ENCODE results near the gene LRRIQ1.
"Not testable (repeated sequence)": the region's sequence is repeated elsewhere in the genome, so short reads cannot be mapped to it uniquely, and the experiment has no call there.

Gene LRRIQ1

DNA sequence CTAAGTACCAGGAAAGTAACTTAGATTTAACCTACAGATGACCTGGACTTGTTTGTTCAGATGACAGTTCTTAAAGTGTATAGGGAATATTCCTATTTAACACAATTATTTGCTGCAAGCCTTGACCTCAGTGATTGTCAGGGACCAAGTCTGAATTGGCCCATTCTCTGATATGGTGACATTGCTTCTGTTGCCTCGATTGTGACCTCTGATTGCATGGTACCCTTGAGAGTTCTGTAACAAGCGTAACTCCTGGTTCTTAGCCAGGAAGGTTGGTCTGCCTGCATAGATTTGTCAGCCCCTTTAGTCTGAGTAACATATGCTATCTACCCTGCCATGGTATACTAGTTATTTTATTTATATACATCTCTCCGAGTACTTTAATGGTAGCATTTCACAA lies 150.1 kb downstream of the LRRIQ1 start:
- no peak for DNase-seq (ENCODE audit: low read depth in 2 of 2)

DNA sequence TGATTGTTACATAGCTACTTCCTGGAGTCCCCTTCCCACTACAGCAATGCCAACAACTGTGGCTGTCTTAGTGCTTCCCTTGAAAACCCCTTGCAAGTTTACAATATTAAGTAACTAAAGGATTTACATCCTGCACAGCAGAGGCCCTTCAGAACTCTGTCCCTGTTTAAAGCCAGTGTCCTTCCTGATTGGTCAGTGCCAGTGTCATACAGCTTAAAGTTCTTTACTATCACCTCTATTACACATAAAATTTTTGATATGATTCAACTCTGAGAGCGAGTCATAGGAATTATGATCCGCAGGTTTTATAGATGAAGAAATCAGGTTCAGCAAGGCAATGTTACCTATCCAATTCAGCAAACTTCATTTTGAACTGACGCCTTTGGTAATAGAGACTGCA lies 152.5 kb downstream of the LRRIQ1 start:
- no peak for DNase-seq (ENCODE audit: low read depth in 2 of 2)

GRCh38 chr12:85190728-85191127 lies 154.6 kb downstream of the LRRIQ1 start:
- no peak for DNase-seq (ENCODE audit: low read depth in 2 of 2)

- DNase-seq (ENCODE audit: low read depth in 2 of 2): not testable (repeated sequence)
Observed at GRCh38 chr12:85203809-85204208, 167.7 kb downstream of the LRRIQ1 start.

DNA sequence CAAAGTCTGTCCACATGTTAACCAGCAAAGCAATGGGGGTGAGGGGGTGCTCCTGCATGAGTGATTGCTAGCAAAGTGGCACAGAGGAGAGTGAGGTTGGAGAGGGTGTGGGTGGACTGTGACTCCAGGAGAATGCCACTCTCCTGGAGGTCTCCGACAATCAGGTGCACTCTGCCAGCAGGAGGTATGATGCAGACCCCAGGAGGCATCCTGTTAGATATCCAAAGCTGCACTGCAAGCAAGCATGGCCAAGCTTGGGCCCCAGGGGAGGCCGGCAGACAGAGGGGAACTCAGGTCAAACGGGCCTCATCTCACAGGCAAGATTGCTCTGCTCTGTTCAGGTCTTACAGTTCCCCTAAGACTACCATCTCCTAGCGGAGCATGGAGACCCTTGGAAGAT lies 170.4 kb downstream of the LRRIQ1 start:
- no peak for DNase-seq (ENCODE audit: low read depth in 2 of 2)

- DNase-seq (ENCODE audit: low read depth in 2 of 2): not testable (repeated sequence)
Observed at GRCh38 chr12:85224339-85224738, 188.2 kb downstream of the LRRIQ1 start.

GRCh38 chr12:85225501-85225900 lies 189.3 kb downstream of the LRRIQ1 start:
- no peak for DNase-seq (ENCODE audit: low read depth in 2 of 2)

DNA sequence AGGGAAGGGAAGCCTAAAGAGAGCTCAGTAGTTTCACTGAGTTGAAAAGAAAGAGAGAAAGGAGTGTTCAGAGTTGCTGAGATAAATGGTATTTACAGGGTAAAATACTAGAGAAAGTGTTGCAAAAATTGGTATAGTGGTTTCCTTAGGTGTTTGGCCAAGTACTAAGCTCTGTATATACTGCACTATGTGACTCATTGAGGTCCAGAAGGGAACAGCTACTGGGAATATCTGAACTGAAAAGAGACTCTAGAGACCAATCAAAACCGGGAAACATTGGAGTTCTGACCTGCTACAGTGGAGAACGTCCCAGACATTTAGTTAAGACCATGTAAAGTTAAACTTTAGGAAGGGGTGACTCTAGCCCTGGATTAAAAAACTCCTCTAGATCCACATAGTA lies 201.2 kb downstream of the LRRIQ1 start:
- no peak for DNase-seq (ENCODE audit: low read depth in 2 of 2)

GRCh38 chr12:85244561-85244960 lies 208.4 kb downstream of the LRRIQ1 start:
- DNase-seq (ENCODE audit: low read depth in 2 of 2): no peak

DNA sequence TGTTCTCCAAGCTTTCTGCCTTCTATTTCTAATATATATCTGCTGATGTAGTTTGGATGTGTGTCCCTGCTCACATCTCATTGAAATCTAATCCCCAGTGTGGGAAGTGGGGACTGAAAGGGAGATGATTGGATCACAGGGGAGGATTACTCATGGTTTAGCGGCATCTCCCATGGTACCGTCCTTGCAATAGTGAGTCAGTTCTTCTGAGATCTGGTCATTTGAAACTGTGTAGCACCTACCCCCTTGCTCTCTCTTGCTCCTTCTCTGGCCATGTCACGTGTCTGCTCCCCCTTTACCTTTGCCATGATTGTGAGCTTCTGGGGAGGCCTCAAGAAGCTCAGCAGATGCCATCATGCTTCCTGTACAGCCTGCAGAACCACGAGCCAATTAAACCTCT lies 217.7 kb downstream of the LRRIQ1 start:
- no peak for DNase-seq (ENCODE audit: low read depth in 2 of 2)

DNA sequence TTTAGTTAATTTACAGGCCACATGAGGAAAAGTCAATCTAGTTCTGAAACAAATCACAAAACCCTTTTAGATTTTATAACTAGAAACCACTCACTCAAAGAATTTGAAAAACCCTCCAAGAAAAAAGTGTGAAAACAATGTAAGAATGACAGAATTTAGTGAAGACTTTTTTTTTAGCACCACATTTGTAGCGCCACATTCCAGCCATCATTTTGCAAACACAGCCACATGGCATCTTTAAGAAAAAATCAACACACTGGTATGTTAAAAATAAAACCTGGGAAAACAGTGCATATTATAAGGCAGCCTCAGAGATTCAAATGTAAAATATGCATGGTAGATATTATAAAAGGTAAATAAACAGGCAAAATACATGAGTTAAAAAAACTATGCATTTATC lies 221.5 kb downstream of the LRRIQ1 start:
- DNase-seq (ENCODE audit: low read depth in 2 of 2): no peak

DNA sequence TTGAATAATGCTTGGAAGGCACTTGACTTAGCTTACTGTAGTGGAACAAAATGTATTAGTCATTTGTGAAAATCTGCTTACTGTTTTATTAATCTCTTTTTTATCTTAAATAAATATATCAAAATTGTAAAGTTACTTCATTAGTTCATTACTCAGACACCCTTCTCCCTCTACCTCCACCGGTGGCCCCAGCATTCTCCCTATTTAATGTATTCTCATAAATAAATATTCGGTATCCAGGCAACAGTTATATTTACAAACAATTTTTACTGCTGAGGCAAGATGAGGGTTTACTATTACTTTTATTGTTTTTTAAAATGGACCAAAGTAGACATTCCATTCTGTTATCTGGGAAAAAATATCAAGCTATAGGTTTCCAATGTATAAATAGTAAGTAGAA lies 224.3 kb downstream of the LRRIQ1 start:
- no peak for DNase-seq (ENCODE audit: low read depth in 2 of 2)

- no peak for DNase-seq (ENCODE audit: low read depth in 2 of 2)
Observed at GRCh38 chr12:85260896-85261295, 224.7 kb downstream of the LRRIQ1 start.

GRCh38 chr12:85266356-85266755 lies 230.2 kb downstream of the LRRIQ1 start:
- DNase-seq (ENCODE audit: low read depth in 2 of 2): no peak

DNA sequence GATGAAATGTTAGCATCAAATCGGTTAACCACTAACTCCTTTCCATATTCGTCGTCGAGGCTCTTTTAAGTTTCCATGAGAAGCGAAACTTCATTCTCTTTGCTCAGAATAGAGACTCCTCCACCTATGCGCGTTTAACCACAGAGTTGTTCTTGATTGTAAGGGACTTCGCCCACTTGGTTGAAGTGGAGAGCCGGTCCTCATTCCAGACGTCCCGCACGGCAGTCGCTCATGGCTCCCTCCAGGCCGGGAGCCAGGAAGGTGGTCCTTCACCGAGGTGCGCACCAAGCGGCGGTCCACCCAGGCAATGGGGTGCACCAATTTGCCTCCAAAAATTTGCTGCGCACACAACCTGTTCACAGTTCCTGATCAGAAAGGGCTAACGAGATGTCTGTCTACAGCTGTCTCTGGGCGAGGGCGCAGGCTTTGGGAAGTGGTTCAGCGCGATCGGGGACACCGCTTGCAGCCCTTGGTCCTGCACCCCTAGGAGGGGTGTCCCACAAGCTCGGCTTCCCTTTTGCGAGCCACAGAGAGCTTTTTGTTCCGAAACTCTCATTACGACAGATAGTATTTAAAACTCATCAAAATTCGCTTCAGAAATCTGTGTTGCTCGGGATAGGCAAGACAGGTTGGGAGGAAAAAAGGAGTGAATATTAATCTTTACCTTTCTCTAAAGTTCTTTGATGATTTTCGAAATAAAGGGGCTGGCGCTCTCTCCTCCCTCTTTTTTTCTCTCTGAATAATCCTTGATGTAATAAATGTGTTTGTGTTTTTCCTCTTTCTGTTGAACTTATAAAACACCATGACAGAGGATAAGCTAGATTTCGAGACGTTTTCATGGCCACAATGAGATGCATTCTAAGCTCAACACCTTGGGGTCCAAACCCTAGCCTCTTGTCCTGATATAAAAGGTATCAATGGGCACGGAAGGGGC lies 237.5 kb downstream of the LRRIQ1 start:
- DNase-seq (ENCODE audit: low read depth in 2 of 2): no peak

DNA sequence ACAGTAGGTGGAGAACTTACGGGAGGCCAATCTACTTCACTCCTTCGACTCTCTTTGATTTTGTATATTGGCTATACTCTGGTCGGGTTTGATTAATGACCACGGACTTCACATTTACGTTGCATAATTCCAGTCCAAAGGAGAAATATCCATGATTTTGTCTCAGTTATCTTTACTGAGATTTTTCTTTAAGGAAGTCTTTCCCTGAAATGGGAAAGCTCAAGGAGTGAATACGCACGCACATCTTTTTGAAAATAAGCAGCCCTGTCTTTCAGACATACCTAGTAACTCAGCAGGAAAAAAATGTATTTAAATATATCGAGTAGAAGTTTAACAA lies 238.1 kb downstream of the LRRIQ1 start:
- DNase-seq (ENCODE audit: low read depth in 2 of 2): no peak

DNA sequence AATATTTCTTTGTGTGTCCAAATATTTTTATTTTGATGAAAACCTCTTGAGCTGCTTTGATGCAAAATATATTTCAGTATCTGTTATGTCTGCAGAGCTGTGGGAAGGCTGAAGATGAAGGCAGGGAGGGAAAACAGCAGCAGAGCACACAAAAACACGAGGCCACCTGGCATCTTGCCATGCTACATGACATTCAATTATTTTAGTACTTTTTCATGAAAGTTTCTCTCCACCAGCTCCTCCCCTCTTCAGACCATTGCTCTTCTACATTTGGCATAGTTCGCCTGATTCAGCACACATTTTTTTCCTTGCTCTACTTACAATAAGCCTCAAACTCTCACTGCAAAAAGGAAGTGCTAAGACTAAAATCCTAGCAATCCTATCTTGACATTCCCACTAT lies 239.2 kb downstream of the LRRIQ1 start:
- DNase-seq (ENCODE audit: low read depth in 2 of 2): no peak

DNA sequence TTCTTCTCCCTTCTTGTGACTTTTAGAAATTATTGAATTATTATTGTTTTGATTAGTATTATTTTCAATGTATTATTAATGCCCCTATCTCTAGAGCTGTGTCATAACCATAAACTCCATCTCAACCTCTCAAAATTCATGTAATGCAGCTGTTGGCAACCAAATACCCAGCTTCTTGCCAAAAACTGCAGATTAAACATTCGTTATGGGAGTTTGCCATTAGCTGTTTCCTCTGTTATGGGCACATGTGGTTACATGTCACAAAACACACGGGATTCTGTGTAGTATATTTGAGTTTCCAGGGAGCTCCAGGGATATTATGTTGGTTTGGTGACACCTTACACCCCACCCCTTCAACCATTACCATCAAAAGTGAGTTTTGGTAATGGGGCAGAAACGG lies 241.0 kb downstream of the LRRIQ1 start:
- DNase-seq (ENCODE audit: low read depth in 2 of 2): no peak

GRCh38 chr12:85277900-85278597 lies 241.9 kb downstream of the LRRIQ1 start:
- DNase-seq (ENCODE audit: low read depth in 2 of 2): no peak

GRCh38 chr12:85278598-85279448 lies 242.7 kb downstream of the LRRIQ1 start:
- DNase-seq (ENCODE audit: low read depth in 2 of 2): no peak

DNA sequence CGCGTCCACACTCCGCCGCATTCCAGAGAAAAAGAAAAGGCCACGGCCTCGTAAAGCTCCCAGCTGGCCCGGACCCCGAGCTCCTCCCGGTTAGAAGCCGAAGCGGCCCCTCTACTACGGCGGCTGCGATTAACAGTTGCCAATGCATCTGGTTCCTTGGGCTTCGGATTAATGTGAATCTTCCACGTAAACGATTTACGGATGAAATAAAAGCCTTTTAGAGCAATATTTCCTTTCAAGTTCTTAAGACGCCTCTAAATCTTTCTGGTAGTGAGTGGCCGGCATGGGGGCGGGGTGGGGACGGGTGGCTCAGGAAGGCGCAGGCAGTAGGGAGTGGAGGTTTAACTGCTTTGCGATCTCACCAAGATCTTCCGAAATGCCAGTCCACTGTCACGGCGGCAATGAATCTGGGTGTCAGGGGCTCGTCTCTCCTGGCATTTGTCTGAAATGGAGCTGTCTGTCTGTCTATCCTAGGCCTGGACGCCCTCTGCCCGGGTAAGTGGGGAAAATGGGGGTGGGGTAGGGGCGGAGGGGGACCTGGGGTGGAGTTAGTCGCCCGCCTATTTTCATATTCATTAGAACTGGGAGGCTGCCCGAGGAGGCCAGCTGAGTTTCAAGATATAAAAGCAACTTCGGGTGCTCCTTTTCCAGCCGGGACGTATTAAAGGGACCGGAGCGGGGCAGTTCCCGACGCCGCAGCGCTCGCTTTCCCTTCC lies 243.5 kb downstream of the LRRIQ1 start:
- DNase-seq (ENCODE audit: low read depth in 2 of 2): no peak
